ENCODE measurements around the gene USP17L27.
"Not testable (repeated sequence)": the region's sequence is repeated elsewhere in the genome, so short reads cannot be mapped to it uniquely, and the experiment has no call there.

DNA sequence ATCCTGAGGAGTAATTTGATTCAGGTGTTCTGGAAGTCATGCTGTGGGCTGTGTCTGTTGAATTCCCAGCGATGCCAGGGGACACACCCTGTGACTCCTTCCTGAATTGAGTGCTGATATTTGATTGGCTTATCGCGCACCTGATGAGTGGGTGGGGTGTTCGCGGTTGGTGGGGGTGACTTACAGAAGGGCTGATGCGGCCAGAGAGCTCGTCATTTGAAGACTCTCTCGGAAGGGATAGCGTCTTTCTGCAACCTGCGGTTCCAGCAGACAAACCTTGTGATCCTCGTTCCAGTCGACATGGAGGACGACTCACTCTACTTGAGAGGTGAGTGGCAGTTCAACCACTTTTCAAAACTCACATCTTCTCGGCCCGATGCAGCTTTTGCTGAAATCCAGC lies 9.4 kb downstream of the USP17L27 start, which contains the start of gene USP17L29:
- TF ChIP-seq, protein P1, sequence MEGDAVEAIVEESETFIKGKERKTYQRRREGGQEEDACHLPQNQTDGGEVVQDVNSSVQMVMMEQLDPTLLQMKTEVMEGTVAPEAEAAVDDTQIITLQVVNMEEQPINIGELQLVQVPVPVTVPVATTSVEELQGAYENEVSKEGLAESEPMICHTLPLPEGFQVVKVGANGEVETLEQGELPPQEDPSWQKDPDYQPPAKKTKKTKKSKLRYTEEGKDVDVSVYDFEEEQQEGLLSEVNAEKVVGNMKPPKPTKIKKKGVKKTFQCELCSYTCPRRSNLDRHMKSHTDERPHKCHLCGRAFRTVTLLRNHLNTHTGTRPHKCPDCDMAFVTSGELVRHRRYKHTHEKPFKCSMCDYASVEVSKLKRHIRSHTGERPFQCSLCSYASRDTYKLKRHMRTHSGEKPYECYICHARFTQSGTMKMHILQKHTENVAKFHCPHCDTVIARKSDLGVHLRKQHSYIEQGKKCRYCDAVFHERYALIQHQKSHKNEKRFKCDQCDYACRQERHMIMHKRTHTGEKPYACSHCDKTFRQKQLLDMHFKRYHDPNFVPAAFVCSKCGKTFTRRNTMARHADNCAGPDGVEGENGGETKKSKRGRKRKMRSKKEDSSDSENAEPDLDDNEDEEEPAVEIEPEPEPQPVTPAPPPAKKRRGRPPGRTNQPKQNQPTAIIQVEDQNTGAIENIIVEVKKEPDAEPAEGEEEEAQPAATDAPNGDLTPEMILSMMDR (conservative IDR thresholded peaks at IDR 0.05; ENCODE audit: low read depth in 2 of 2): not testable (repeated sequence)
- not testable (repeated sequence) for TF ChIP-seq ZNF114 (CRISPR knock-in tag; IDR thresholded peaks at IDR 0.05); POLR2AphosphoS5 (IDR thresholded peaks at IDR 0.05; ENCODE audit: low read depth); JUNB (IDR thresholded peaks at IDR 0.05; ENCODE audit: unreplicated experiment); EZH2phosphoT487 (IDR thresholded peaks at IDR 0.05; ENCODE audit: unreplicated experiment)
- TF ChIP-seq, protein P2, sequence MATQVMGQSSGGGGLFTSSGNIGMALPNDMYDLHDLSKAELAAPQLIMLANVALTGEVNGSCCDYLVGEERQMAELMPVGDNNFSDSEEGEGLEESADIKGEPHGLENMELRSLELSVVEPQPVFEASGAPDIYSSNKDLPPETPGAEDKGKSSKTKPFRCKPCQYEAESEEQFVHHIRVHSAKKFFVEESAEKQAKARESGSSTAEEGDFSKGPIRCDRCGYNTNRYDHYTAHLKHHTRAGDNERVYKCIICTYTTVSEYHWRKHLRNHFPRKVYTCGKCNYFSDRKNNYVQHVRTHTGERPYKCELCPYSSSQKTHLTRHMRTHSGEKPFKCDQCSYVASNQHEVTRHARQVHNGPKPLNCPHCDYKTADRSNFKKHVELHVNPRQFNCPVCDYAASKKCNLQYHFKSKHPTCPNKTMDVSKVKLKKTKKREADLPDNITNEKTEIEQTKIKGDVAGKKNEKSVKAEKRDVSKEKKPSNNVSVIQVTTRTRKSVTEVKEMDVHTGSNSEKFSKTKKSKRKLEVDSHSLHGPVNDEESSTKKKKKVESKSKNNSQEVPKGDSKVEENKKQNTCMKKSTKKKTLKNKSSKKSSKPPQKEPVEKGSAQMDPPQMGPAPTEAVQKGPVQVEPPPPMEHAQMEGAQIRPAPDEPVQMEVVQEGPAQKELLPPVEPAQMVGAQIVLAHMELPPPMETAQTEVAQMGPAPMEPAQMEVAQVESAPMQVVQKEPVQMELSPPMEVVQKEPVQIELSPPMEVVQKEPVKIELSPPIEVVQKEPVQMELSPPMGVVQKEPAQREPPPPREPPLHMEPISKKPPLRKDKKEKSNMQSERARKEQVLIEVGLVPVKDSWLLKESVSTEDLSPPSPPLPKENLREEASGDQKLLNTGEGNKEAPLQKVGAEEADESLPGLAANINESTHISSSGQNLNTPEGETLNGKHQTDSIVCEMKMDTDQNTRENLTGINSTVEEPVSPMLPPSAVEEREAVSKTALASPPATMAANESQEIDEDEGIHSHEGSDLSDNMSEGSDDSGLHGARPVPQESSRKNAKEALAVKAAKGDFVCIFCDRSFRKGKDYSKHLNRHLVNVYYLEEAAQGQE (IDR thresholded peaks at IDR 0.05; ENCODE audit: unreplicated experiment): not testable (repeated sequence)
